Left lung (tissue), 10 donors: Measurements from ENCODE around the gene GABPA. TPM values are rescaled to one million over a fixed set of nuclear protein-coding genes. Genes with fewer than 3 reads are reported as not detected.
"Not testable (repeated sequence)": the region's sequence is repeated elsewhere in the genome, so short reads cannot be mapped to it uniquely, and the experiment has no call there.

Experiments used
- ATAC-seq: fragments of 200-7000 bp; cut with Tn5 transposase; one replicate; pipeline ENCODE4 v1.9.1; 2020; ENCODE audit warnings: moderate library complexity
- DNase-seq, 4 donors: peaks; one replicate each; pipeline ENCODE4 v3.0.0-alpha.2; 2013 to 2020
- H3K27ac ChIP-seq, 2 donors: fragments of 200-600 bp; sonication (generic) in 1 of 2; one replicate each; pipeline versions ENCODE4 v1.5.0 to v1.8.0; 2020 to 2021
- H3K27me3 ChIP-seq, 2 donors: fragments of 200-600 bp; sonication (generic) in 1 of 2; one replicate each; pipeline versions ENCODE4 v1.5.0 to v1.8.0; 2020 to 2021
- H3K36me3 ChIP-seq, 2 donors: fragments of 200-600 bp; sonication (generic) in 1 of 2; one replicate each; pipeline versions ENCODE4 v1.5.0 to v1.8.0; 2020 to 2021
- H3K4me1 ChIP-seq, 2 donors: fragments of 200-600 bp; one replicate each; pipeline ENCODE4 v1.8.0; 2021
- H3K4me3 ChIP-seq, 2 donors: fragments of 200-600 bp; sonication (generic) in 1 of 2; one replicate each; pipeline versions ENCODE4 v1.5.0 to v1.8.0; 2020 to 2021; ENCODE audit warnings: mild to moderate bottlenecking in 1 of 2
- H3K9me3 ChIP-seq, 2 donors: fragments of 200-600 bp; sonication (generic) in 1 of 2; one replicate each; pipeline versions ENCODE4 v1.5.0 to v1.8.0; 2020 to 2021
- CTCF ChIP-seq, 2 donors: fragments of 200-600 bp; sonication (generic) in 1 of 2; IDR thresholded peaks; one replicate each; pipeline versions ENCODE4 v1.5.0 to v1.8.0; 2021; ENCODE audit warnings: antibody characterized with exemption in 2 of 2
- intact Hi-C, 2 donors: fragments of 100-400 bp; cut with DNase I; formaldehyde crosslinking; loops; one replicate each; pipeline versions ENCODE4 v1.11.2 to v1.14.2; 2022
- polyA plus RNA-seq, 6 donors: library from polyadenylated mRNA; unstranded; fragments of 120-200 nt; gene quantifications; one replicate each; pipeline ENCODE4 v1.2.1, GENCODE V29; 2013; ENCODE audit not compliant: insufficient read length in 6 of 6
- total RNA-seq, 2 donors: library from RNA; stranded (reverse); fragmentation: NEBNext Ultra II Directional; extraction: Animal tissue kit (Norgen Biotek cat#: 25700); gene quantifications; one replicate each; pipeline ENCODE4 v1.2.1, GENCODE V29; 2021
- donor health status: DM: no; HTN: yes; CAD: no.
- donor health status: DM: no; HTN: no; CAD: no.

The GABPA gene
- total and polyA plus RNA-seq, 8 donors, result 23.5 to 44.5 (median 40.1) TPM

- Histone ChIP-seq H3K27me3 (no peaks in the 10 kb centered on the region), H3K36me3 (no peaks in the 10 kb centered on the region), H3K4me1 (no peaks in the 10 kb centered on the region), H3K4me3 (no peak overlapping the region), H3K9me3 (no peaks in the 10 kb centered on the region), H3K27ac (peak overlapping the region in 1 of 2 donors; percentile 39)
- ATAC-seq (no peak), DNase-seq (no peak)
- TF ChIP-seq CTCF (IDR thresholded peaks at IDR 0.05), result no peak
- intact Hi-C loops, result no loop called here
Observed at GRCh38 chr21:25689226-25689625, 45.5 kb upstream of the GABPA start.

GRCh38 chr21:25691976-25692375 lies 42.8 kb upstream of the GABPA start:
- Histone ChIP-seq H3K9me3 (no peaks in the 10 kb centered on the region), H3K4me1 (no peaks in the 10 kb centered on the region), H3K4me3 (no peak overlapping the region), H3K27me3 (no peaks in the 10 kb centered on the region), H3K27ac (peak overlapping the region in 1 of 2 donors; percentile 37), H3K36me3 (no peaks in the 10 kb centered on the region)
- ATAC-seq (no peak), DNase-seq (no peak)
- no peak for TF ChIP-seq CTCF (IDR thresholded peaks at IDR 0.05)
- intact Hi-C loops, result no loop called here

GRCh38 chr21:25695461-25695860 lies 39.3 kb upstream of the GABPA start:
- H3K27ac ChIP-seq, H3K36me3 ChIP-seq, ATAC-seq, H3K4me3 ChIP-seq, intact Hi-C loops, H3K9me3 ChIP-seq, H3K27me3 ChIP-seq, H3K4me1 ChIP-seq: not testable (repeated sequence)
- peak in 1 of 4 donors; percentile 77 for DNase-seq

GRCh38 chr21:25700741-25701140 lies 34.0 kb upstream of the GABPA start:
- TF ChIP-seq CTCF (IDR thresholded peaks at IDR 0.05), result no peak
- no peak for DNase-seq
- intact Hi-C loops, result loop anchor here in 1 of 2 donors (10.0 kb wide), 1 partner anchor 86 kb away; no protein-coding TSS in a partner anchor
- ATAC-seq, result no peak
- Histone ChIP-seq H3K27ac (no peak overlapping the region), H3K4me1 (no peaks in the 10 kb centered on the region), H3K9me3 (no peaks in the 10 kb centered on the region), H3K4me3 (no peak overlapping the region), H3K27me3 (no peaks in the 10 kb centered on the region), H3K36me3 (no peaks in the 10 kb centered on the region)

GRCh38 chr21:25701529-25701928 lies 33.2 kb upstream of the GABPA start:
- H3K27me3 ChIP-seq, result no peaks in the 10 kb centered on the region
- H3K4me3 ChIP-seq, result no peak overlapping the region
- no peaks in the 10 kb centered on the region for H3K36me3 ChIP-seq
- DNase-seq (no peak), ATAC-seq (no peak)
- no peaks in the 10 kb centered on the region for H3K9me3 ChIP-seq
- intact Hi-C loops, result loop anchor here in 1 of 2 donors (10.0 kb wide), 1 partner anchor 87 kb away; no protein-coding TSS in a partner anchor
- TF ChIP-seq CTCF (IDR thresholded peaks at IDR 0.05), result no peak
- H3K4me1 ChIP-seq, result no peaks in the 10 kb centered on the region
- H3K27ac ChIP-seq, result peak overlapping the region in 1 of 2 donors; percentile 38

- peak in 2 of 4 donors; percentile 36 to 51 for DNase-seq
- Histone ChIP-seq H3K9me3 (no peaks in the 10 kb centered on the region), H3K4me3 (no peak overlapping the region), H3K36me3 (no peaks in the 10 kb centered on the region), H3K4me1 (no peaks in the 10 kb centered on the region), H3K27ac (no peak overlapping the region), H3K27me3 (no peaks in the 10 kb centered on the region)
- intact Hi-C loops, result loop anchor here in 1 of 2 donors (10.0 kb wide), 1 partner anchor 94 kb away; no protein-coding TSS in a partner anchor
- peak; percentile 49 for ATAC-seq
- peak; percentile 68 to 77 for TF ChIP-seq CTCF (IDR thresholded peaks at IDR 0.05)
Observed at GRCh38 chr21:25708467-25709065, 26.2 kb upstream of the GABPA start.
